ENCODE results near the gene NAV1.
"Not testable (repeated sequence)": the region's sequence is repeated elsewhere in the genome, so short reads cannot be mapped to it uniquely, and the experiment has no call there.

- TF ChIP-seq CTCF (conservative IDR thresholded peaks at IDR 0.05; ENCODE audit: low read depth in 2 of 2); EZH2phosphoT487 (IDR thresholded peaks at IDR 0.05; ENCODE audit: unreplicated experiment); EZH2 (IDR thresholded peaks at IDR 0.05; ENCODE audit: low read depth, unreplicated experiment); REST (IDR thresholded peaks at IDR 0.05; ENCODE audit: unreplicated experiment); JUNB (IDR thresholded peaks at IDR 0.05; ENCODE audit: unreplicated experiment); POLR2AphosphoS5 (IDR thresholded peaks at IDR 0.05; ENCODE audit: low read depth); ETS1 (IDR thresholded peaks at IDR 0.05); CREB1 (CRISPR knock-in tag; IDR thresholded peaks at IDR 0.05; ENCODE audit: low read depth); STAT1 (IDR thresholded peaks at IDR 0.05; ENCODE audit: unreplicated experiment); ZNF114 (CRISPR knock-in tag; IDR thresholded peaks at IDR 0.05): not testable (repeated sequence)
- TF ChIP-seq, protein P1, sequence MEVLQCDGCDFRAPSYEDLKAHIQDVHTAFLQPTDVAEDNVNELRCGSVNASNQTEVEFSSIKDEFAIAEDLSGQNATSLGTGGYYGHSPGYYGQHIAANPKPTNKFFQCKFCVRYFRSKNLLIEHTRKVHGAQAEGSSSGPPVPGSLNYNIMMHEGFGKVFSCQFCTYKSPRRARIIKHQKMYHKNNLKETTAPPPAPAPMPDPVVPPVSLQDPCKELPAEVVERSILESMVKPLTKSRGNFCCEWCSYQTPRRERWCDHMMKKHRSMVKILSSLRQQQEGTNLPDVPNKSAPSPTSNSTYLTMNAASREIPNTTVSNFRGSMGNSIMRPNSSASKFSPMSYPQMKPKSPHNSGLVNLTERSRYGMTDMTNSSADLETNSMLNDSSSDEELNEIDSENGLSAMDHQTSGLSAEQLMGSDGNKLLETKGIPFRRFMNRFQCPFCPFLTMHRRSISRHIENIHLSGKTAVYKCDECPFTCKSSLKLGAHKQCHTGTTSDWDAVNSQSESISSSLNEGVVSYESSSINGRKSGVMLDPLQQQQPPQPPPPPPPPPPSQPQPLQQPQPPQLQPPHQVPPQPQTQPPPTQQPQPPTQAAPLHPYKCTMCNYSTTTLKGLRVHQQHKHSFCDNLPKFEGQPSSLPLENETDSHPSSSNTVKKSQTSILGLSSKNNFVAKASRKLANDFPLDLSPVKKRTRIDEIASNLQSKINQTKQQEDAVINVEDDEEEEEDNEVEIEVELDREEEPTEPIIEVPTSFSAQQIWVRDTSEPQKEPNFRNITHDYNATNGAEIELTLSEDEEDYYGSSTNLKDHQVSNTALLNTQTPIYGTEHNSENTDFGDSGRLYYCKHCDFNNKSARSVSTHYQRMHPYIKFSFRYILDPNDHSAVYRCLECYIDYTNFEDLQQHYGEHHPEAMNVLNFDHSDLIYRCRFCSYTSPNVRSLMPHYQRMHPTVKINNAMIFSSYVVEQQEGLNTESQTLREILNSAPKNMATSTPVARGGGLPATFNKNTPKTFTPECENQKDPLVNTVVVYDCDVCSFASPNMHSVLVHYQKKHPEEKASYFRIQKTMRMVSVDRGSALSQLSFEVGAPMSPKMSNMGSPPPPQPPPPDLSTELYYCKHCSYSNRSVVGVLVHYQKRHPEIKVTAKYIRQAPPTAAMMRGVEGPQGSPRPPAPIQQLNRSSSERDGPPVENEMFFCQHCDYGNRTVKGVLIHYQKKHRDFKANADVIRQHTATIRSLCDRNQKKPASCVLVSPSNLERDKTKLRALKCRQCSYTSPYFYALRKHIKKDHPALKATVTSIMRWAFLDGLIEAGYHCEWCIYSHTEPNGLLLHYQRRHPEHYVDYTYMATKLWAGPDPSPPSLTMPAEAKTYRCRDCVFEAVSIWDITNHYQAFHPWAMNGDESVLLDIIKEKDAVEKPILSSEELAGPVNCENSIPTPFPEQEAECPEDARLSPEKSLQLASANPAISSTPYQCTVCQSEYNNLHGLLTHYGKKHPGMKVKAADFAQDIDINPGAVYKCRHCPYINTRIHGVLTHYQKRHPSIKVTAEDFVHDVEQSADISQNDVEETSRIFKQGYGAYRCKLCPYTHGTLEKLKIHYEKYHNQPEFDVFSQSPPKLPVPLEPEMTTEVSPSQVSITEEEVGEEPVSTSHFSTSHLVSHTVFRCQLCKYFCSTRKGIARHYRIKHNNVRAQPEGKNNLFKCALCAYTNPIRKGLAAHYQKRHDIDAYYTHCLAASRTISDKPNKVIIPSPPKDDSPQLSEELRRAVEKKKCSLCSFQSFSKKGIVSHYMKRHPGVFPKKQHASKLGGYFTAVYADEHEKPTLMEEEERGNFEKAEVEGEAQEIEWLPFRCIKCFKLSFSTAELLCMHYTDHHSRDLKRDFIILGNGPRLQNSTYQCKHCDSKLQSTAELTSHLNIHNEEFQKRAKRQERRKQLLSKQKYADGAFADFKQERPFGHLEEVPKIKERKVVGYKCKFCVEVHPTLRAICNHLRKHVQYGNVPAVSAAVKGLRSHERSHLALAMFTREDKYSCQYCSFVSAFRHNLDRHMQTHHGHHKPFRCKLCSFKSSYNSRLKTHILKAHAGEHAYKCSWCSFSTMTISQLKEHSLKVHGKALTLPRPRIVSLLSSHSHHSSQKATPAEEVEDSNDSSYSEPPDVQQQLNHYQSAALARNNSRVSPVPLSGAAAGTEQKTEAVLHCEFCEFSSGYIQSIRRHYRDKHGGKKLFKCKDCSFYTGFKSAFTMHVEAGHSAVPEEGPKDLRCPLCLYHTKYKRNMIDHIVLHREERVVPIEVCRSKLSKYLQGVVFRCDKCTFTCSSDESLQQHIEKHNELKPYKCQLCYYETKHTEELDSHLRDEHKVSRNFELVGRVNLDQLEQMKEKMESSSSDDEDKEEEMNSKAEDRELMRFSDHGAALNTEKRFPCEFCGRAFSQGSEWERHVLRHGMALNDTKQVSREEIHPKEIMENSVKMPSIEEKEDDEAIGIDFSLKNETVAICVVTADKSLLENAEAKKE (CRISPR knock-in tag; IDR thresholded peaks at IDR 0.05): not testable (repeated sequence)
Measured at GRCh38 chr1:201493026-201493656, 45.8 kb upstream of the NAV1 start.
